Measurements from ENCODE around the gene MLLT6. TPM values are rescaled to one million over a fixed set of nuclear protein-coding genes. Genes with fewer than 3 reads are reported as not detected.

The MLLT6 gene
- polyA plus RNA-seq, 3 donors, result 0.72 to 55.4 (median 0.82) TPM

GRCh38 chr17:38676706-38677504 lies 28.2 kb upstream of the MLLT6 start:
- Histone ChIP-seq H3K4me1 (ENCODE audit: control insufficient read depth in 1 of 2, insufficient read depth in 2 of 2, low read length in 2 of 2) (peaks cover 16 to 30% of the 10 kb centered on the region in 2 donors), H3K36me3 (replicated peaks in 1 of 2; ENCODE audit: control insufficient read depth in 1 of 2, insufficient read depth in 2 of 2, low read length in 2 of 2) (no peaks in the 10 kb centered on the region), H2AFZ (ENCODE audit: insufficient read depth, low read depth, low read length, poor library complexity, severe bottlenecking) (no peak overlapping the region), H3K4me3 (replicated peaks in 1 of 3; ENCODE audit: low read depth in 2 of 3, low read length in 3 of 3) (no peak overlapping the region), H3K27ac (ENCODE audit: low read depth in 1 of 2, low read length in 2 of 2) (no peak overlapping the region), H3K79me2 (ENCODE audit: insufficient read depth, low read length) (no peaks in the 10 kb centered on the region), H3K9me3 (replicated peaks in 1 of 2; ENCODE audit: control insufficient read depth in 1 of 2, insufficient read depth in 1 of 2, low read length in 2 of 2) (peaks cover 0 to 10% of the 10 kb centered on the region in 2 donors), H3K9ac (ENCODE audit: insufficient read depth, low read length, poor library complexity, severe bottlenecking) (no peak overlapping the region), H3K4me2 (replicated peaks; ENCODE audit: extremely low read depth, low read length, poor library complexity, severe bottlenecking) (no peak overlapping the region), H3K27me3 (ENCODE audit: control insufficient read depth in 2 of 2, insufficient read depth in 2 of 2, low read length in 2 of 2) (peaks cover 38% of the 10 kb centered on the region in 2 donors), H4K20me1 (ENCODE audit: insufficient read depth, low read length) (no peaks in the 10 kb centered on the region)
- H3K27ac Mint-ChIP-seq, result peak overlapping the region in 4 of 7 donors; percentile 12 to 78 (median 26)
- H3K4me1 Mint-ChIP-seq, result peaks cover 23% of the 10 kb centered on the region
- intact Hi-C loops (cut with micrococcal nuclease), result loop anchor here (2.0 to 5.0 kb wide), 2 partner anchors 58 to 75 kb away; partner anchors contain the start of gene PSMB3 (in 1 of the 2)
- TF ChIP-seq CTCF (IDR thresholded peaks at IDR 0.05), result peak; percentile 97
- peaks cover 7 to 12% of the 10 kb centered on the region in 2 donors for H3K36me3 Mint-ChIP-seq
- DNase-seq, result peak; percentile 80 to 87 (median 84)
- peaks cover 39 to 57% (median 57%) of the 10 kb centered on the region in 3 donors for H3K27me3 Mint-ChIP-seq (ENCODE audit: low read depth in 3 of 3)
- H3K9me3 Mint-ChIP-seq, result peaks cover 0 to 21% (median 7%) of the 10 kb centered on the region in 7 donors
- 50% methylated on average over 1 of the region's 9 CpGs for WGBS (ENCODE audit: insufficient coverage)
- peak overlapping the region in 1 of 2 donors; percentile 82 for H3K4me3 Mint-ChIP-seq

GRCh38 chr17:38677819-38678218 lies 27.3 kb upstream of the MLLT6 start:
- H3K36me3 ChIP-seq (replicated peaks in 1 of 2; ENCODE audit: control insufficient read depth in 1 of 2, insufficient read depth in 2 of 2, low read length in 2 of 2), result no peaks in the 10 kb centered on the region
- H3K4me3 Mint-ChIP-seq, result no peak overlapping the region
- H3K79me2 ChIP-seq (ENCODE audit: insufficient read depth, low read length), result no peaks in the 10 kb centered on the region
- peaks cover 23% of the 10 kb centered on the region for H3K4me1 Mint-ChIP-seq
- H3K36me3 Mint-ChIP-seq, result peaks cover 7 to 9% of the 10 kb centered on the region in 2 donors
- H4K20me1 ChIP-seq (ENCODE audit: insufficient read depth, low read length), result no peaks in the 10 kb centered on the region
- TF ChIP-seq CTCF (IDR thresholded peaks at IDR 0.05), result no peak
- H3K9me3 ChIP-seq (replicated peaks in 1 of 2; ENCODE audit: control insufficient read depth in 1 of 2, insufficient read depth in 1 of 2, low read length in 2 of 2), result peaks cover 0 to 8% of the 10 kb centered on the region in 2 donors
- no peak overlapping the region for H2AFZ ChIP-seq (ENCODE audit: insufficient read depth, low read depth, low read length, poor library complexity, severe bottlenecking)
- no peak overlapping the region for H3K9ac ChIP-seq (ENCODE audit: insufficient read depth, low read length, poor library complexity, severe bottlenecking)
- no peak for DNase-seq
- H3K27me3 ChIP-seq (ENCODE audit: control insufficient read depth in 2 of 2, insufficient read depth in 2 of 2, low read length in 2 of 2), result peaks cover 29% of the 10 kb centered on the region in 2 donors
- H3K4me3 ChIP-seq (replicated peaks in 1 of 3; ENCODE audit: low read depth in 2 of 3, low read length in 3 of 3), result no peak overlapping the region
- 79% methylated on average over 2 of the region's 6 CpGs for WGBS (ENCODE audit: insufficient coverage)
- H3K4me2 ChIP-seq (replicated peaks; ENCODE audit: extremely low read depth, low read length, poor library complexity, severe bottlenecking), result no peak overlapping the region
- H3K27ac Mint-ChIP-seq, result peak overlapping the region in 3 of 7 donors; percentile 76 to 90 (median 79)
- no peak overlapping the region for H3K27ac ChIP-seq (ENCODE audit: low read depth in 1 of 2, low read length in 2 of 2)
- H3K4me1 ChIP-seq (ENCODE audit: control insufficient read depth in 1 of 2, insufficient read depth in 2 of 2, low read length in 2 of 2), result peaks cover 16 to 30% of the 10 kb centered on the region in 2 donors
- H3K9me3 Mint-ChIP-seq, result peaks cover 0 to 14% (median 5%) of the 10 kb centered on the region in 7 donors
- peaks cover 30 to 50% (median 48%) of the 10 kb centered on the region in 3 donors for H3K27me3 Mint-ChIP-seq (ENCODE audit: low read depth in 3 of 3)
- intact Hi-C loops (cut with micrococcal nuclease), result loop anchor here (2.0 to 5.0 kb wide), 2 partner anchors 57 to 74 kb away; partner anchors contain the start of gene PSMB3 (in 1 of the 2)
